ENCODE results near the gene TDRD10. TPM values are rescaled to one million over a fixed set of nuclear protein-coding genes. Genes with fewer than 3 reads are reported as not detected.
A peak's percentile ranks its signal among the peaks of the same experiment; 100 is the strongest.

TDRD10 gene
- total and polyA plus RNA-seq, 8 donors, result 0.18 to 4.1 (median 1.4) TPM; not detected in 2

- WGBS, 5 donors, result 58 to 84% (median 70%) methylated on average over 3 to 7 of the region's 7 CpGs
- peak overlapping the region in 2 of 5 donors; percentile 14 to 22 for H3K27ac ChIP-seq
These were observed 75.5 kb downstream of the TDRD10 start for GRCh38 chr1:154577346-154578057.

DNA sequence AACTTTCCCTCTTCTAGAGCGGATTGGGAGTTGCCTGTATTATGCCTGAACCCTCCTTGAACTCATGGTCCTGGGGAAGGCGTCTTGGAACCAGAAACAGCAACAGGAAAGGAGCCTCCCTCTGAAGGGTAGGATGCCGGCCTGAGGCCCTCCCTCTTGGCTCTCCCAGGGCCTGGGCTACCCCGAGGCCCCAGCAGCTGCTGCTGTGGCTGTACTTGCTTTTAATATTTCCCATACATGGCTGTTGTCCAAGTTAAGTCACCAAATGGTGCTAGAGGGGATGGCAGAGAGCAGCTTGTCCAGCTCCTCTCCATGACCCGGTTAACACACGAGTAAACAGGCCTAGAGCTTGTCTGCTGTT lies 76.0 kb downstream of the TDRD10 start:
- intact Hi-C loops (cut with DNase I; ENCODE audit: low total_unique reads), result no loop called here
- Histone ChIP-seq H3K36me3 (peaks cover 26 to 56% (median 51%) of the 10 kb centered on the region in 4 donors), H3K27ac (peak overlapping the region in 2 of 5 donors; percentile 14 to 22), H3K4me3 (no peak overlapping the region), H3K9me3 (no peaks in the 10 kb centered on the region), H3K27me3 (no peaks in the 10 kb centered on the region), H3K4me1 (peaks cover 0 to 3% (median 0%) of the 10 kb centered on the region in 4 donors)
- WGBS, 5 donors, result 48 to 58% (median 53%) methylated on average over 6 of the region's 6 CpGs
- DNase-seq, result no peak
- TF ChIP-seq POLR2A (IDR thresholded peaks at IDR 0.05) (no peak), POLR2AphosphoS5 (IDR thresholded peaks at IDR 0.05) (no peak)

More at GRCh38 chr1:154577346-154578057, 75.5 kb downstream of the TDRD10 start:
- no peaks in the 10 kb centered on the region for H3K27me3 ChIP-seq
- no peak for DNase-seq
- TF ChIP-seq, protein P1, sequence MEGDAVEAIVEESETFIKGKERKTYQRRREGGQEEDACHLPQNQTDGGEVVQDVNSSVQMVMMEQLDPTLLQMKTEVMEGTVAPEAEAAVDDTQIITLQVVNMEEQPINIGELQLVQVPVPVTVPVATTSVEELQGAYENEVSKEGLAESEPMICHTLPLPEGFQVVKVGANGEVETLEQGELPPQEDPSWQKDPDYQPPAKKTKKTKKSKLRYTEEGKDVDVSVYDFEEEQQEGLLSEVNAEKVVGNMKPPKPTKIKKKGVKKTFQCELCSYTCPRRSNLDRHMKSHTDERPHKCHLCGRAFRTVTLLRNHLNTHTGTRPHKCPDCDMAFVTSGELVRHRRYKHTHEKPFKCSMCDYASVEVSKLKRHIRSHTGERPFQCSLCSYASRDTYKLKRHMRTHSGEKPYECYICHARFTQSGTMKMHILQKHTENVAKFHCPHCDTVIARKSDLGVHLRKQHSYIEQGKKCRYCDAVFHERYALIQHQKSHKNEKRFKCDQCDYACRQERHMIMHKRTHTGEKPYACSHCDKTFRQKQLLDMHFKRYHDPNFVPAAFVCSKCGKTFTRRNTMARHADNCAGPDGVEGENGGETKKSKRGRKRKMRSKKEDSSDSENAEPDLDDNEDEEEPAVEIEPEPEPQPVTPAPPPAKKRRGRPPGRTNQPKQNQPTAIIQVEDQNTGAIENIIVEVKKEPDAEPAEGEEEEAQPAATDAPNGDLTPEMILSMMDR (IDR thresholded peaks at IDR 0.05), result no peak
- TF ChIP-seq EP300 (IDR thresholded peaks at IDR 0.05) (no peak), POLR2AphosphoS5 (IDR thresholded peaks at IDR 0.05) (no peak), POLR2A (IDR thresholded peaks at IDR 0.05) (no peak)
- peaks cover 0 to 3% (median 0%) of the 10 kb centered on the region in 4 donors for H3K4me1 ChIP-seq
- H3K36me3 ChIP-seq, result peaks cover 21 to 50% (median 46%) of the 10 kb centered on the region in 4 donors
- intact Hi-C loops (cut with DNase I; ENCODE audit: low total_unique reads), result no loop called here
- no peak overlapping the region for H3K4me3 ChIP-seq
- no peaks in the 10 kb centered on the region for H3K9me3 ChIP-seq

GRCh38 chr1:154579374-154579773 lies 77.4 kb downstream of the TDRD10 start:
- TF ChIP-seq POLR2AphosphoS5 (IDR thresholded peaks at IDR 0.05) (no peak), EP300 (IDR thresholded peaks at IDR 0.05) (no peak)
- TF ChIP-seq, protein P1 (IDR thresholded peaks at IDR 0.05), result no peak
- Histone ChIP-seq H3K4me1 (peaks cover 0 to 8% (median 1%) of the 10 kb centered on the region in 4 donors), H3K27ac (no peak overlapping the region), H3K9me3 (no peaks in the 10 kb centered on the region), H3K4me3 (no peak overlapping the region), H3K36me3 (peaks cover 40 to 69% (median 64%) of the 10 kb centered on the region in 4 donors), H3K27me3 (no peaks in the 10 kb centered on the region)
- WGBS, 5 donors, result 85 to 94% (median 91%) methylated on average over 8 of the region's 8 CpGs
- no peak for DNase-seq
- intact Hi-C loops (cut with DNase I; ENCODE audit: low total_unique reads), result no loop called here

GRCh38 chr1:154581766-154582165 lies 79.7 kb downstream of the TDRD10 start:
- no peak for TF ChIP-seq POLR2A (IDR thresholded peaks at IDR 0.05)
- no peak for TF ChIP-seq EP300 (IDR thresholded peaks at IDR 0.05)
- no peak for TF ChIP-seq POLR2AphosphoS5 (IDR thresholded peaks at IDR 0.05)
- TF ChIP-seq, protein P1 (IDR thresholded peaks at IDR 0.05), result no peak
- WGBS, 5 donors, result 70 to 83% (median 72%) methylated on average over 3 of the region's 3 CpGs

DNA sequence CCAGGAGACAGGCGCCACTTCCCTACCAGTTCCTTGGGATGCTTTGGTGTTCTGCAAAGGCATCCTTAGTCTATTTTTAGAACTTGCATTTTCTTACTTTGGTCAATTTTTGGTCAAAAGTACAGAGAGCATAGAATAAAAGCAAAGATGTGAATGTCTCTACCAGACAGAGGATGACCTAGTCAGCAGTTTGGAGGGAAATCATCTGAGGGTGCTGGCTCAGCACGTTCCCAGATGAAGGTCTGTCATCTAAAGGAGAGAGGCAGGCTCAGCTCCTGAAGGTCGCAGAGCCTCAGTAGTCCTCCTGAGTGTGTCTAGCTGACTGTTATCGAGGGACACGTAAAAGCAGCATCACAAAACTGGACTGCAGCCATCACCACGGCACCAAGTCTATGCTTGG lies 80.9 kb downstream of the TDRD10 start:
- peaks cover 75 to 100% (median 99%) of the 10 kb centered on the region in 4 donors for H3K36me3 ChIP-seq
- DNase-seq, result no peak
- H3K27ac ChIP-seq, result peak overlapping the region in 1 of 5 donors; percentile 37
- TF ChIP-seq, protein P1 (IDR thresholded peaks at IDR 0.05), result no peak
- TF ChIP-seq EP300 (IDR thresholded peaks at IDR 0.05), result no peak
- TF ChIP-seq POLR2A (IDR thresholded peaks at IDR 0.05), result no peak
- TF ChIP-seq POLR2AphosphoS5 (IDR thresholded peaks at IDR 0.05), result no peak
- H3K9me3 ChIP-seq, result no peaks in the 10 kb centered on the region
- peaks cover 0 to 8% (median 1%) of the 10 kb centered on the region in 4 donors for H3K4me1 ChIP-seq
- H3K4me3 ChIP-seq, result no peak overlapping the region
- 82 to 93% (median 91%) methylated on average over 6 of the region's 6 CpGs for WGBS, 5 donors
- intact Hi-C loops (cut with DNase I; ENCODE audit: low total_unique reads), result no loop called here
- H3K27me3 ChIP-seq, result no peaks in the 10 kb centered on the region

More at GRCh38 chr1:154581766-154582165, 79.7 kb downstream of the TDRD10 start:
- Histone ChIP-seq H3K27ac (no peak overlapping the region), H3K27me3 (no peaks in the 10 kb centered on the region), H3K4me3 (no peak overlapping the region), H3K36me3 (peaks cover 64 to 93% (median 88%) of the 10 kb centered on the region in 4 donors), H3K9me3 (no peaks in the 10 kb centered on the region), H3K4me1 (peaks cover 0 to 8% (median 1%) of the 10 kb centered on the region in 4 donors)
- no peak for DNase-seq
- intact Hi-C loops (cut with DNase I; ENCODE audit: low total_unique reads), result no loop called here
